CD8-positive, alpha-beta memory T cell (primary cell): Measurements from ENCODE around the gene SSU72. TPM values are rescaled to one million over a fixed set of nuclear protein-coding genes. Genes with fewer than 3 reads are reported as not detected.

Experiments used
- CTCF ChIA-PET: fragments of 350-600 bp; sonication (Branson Sonifier 250); formaldehyde crosslinking; loops from one replicate; lab custom pipeline; 2021; ENCODE audit warnings: antibody characterized with exemption; lab: Charles Lee
- POLR2A ChIA-PET: fragments of 350-600 bp; sonication (Branson Sonifier 250); formaldehyde crosslinking; loops from one replicate; lab custom pipeline; 2021; ENCODE audit warnings: antibody characterized with exemption; lab: Charles Lee
- DNase-seq, 5 donors: peaks; one replicate each; pipeline versions ENCODE4 v3.0.0 to v3.0.0-alpha.2; 2020 to 2022; ENCODE audit warnings: mixed read lengths in 1 of 5
- H3K27ac ChIP-seq: one replicate; pipeline ENCODE4 v1.7.0; 2013; ENCODE audit warnings: low read depth, mild to moderate bottlenecking, low read length, moderate library complexity
- H3K27me3 ChIP-seq: 2 replicates; pipeline ENCODE4 v1.7.0; 2013; ENCODE audit warnings: low read length, mild to moderate bottlenecking; ENCODE audit not compliant: insufficient read depth, poor library complexity, severe bottlenecking
- H3K36me3 ChIP-seq: 2 replicates; pipeline ENCODE4 v1.7.0; 2013; ENCODE audit warnings: mild to moderate bottlenecking, low read length, moderate library complexity; ENCODE audit not compliant: insufficient read depth
- H3K4me1 ChIP-seq: 2 replicates; pipeline ENCODE4 v1.7.0; 2013; ENCODE audit warnings: mild to moderate bottlenecking, low read length, moderate library complexity; ENCODE audit not compliant: insufficient read depth
- H3K4me3 ChIP-seq: 2 replicates; pipeline ENCODE4 v1.7.0; 2013; ENCODE audit warnings: mild to moderate bottlenecking, low read length
- H3K9me3 ChIP-seq: 2 replicates; pipeline ENCODE4 v1.7.0; 2013; ENCODE audit warnings: mild to moderate bottlenecking, low read length
- H3K27ac Mint-ChIP-seq, 8 donors: one replicate each; pipeline ENCODE4 v1.8.0; 2020 to 2021; ENCODE audit warnings: mixed read lengths in 8 of 8, mild to moderate bottlenecking in 6 of 8, inconsistent platforms in 3 of 8, moderate library complexity in 3 of 8
- H3K27me3 Mint-ChIP-seq, 2 donors: one replicate each; pipeline ENCODE4 v1.8.0; 2020 to 2021; ENCODE audit warnings: mixed read lengths in 2 of 2, mild to moderate bottlenecking in 1 of 2, moderate library complexity in 1 of 2
- H3K36me3 Mint-ChIP-seq, 3 donors: one replicate each; pipeline ENCODE4 v1.8.0; 2020 to 2021; ENCODE audit warnings: mixed read lengths in 3 of 3, inconsistent platforms in 1 of 3, mild to moderate bottlenecking in 1 of 3
- H3K4me1 Mint-ChIP-seq, 3 donors: one replicate each; pipeline ENCODE4 v1.8.0; 2020 to 2021; ENCODE audit warnings: mixed read lengths in 3 of 3, inconsistent platforms in 1 of 3, mild to moderate bottlenecking in 1 of 3
- H3K4me3 Mint-ChIP-seq, 7 donors: one replicate each; pipeline ENCODE4 v1.8.0; 2020 to 2021; ENCODE audit warnings: mixed read lengths in 7 of 7, mild to moderate bottlenecking in 6 of 7, moderate library complexity in 4 of 7, inconsistent platforms in 2 of 7
- H3K9me3 Mint-ChIP-seq, 5 donors: one replicate each; pipeline ENCODE4 v1.8.0; 2020 to 2022; ENCODE audit warnings: mixed read lengths in 5 of 5, mild to moderate bottlenecking in 3 of 5, moderate library complexity in 2 of 5, inconsistent platforms in 1 of 5
- polyA plus RNA-seq: library from polyadenylated mRNA; unstranded; fragments of 300-500 nt; fragmentation: Illumina TruSeq; gene quantifications from one replicate; pipeline ENCODE4 v1.2.3, GENCODE V29; 2021
- total RNA-seq, 2 experiments: library from RNA; stranded (reverse); gene quantifications; one replicate each; pipeline ENCODE4 v1.2.3, GENCODE V29; 2021

SSU72 gene
- total and polyA plus RNA-seq, 3 experiments from 2014 or later: 123 to 231 (median 128) TPM

GRCh38 chr1:1554926-1555915 is 19.4 kb downstream of the SSU72 start:
- Histone ChIP-seq H3K27me3 (no peaks in the 10 kb centered on the region), H3K4me3 (no peak overlapping the region), H3K9me3 (no peaks in the 10 kb centered on the region), H3K36me3 (no peaks in the 10 kb centered on the region), H3K4me1 (no peaks in the 10 kb centered on the region), H3K27ac (no peak overlapping the region)
- Mint-ChIP-seq H3K9me3 (no peaks in the 10 kb centered on the region), H3K4me1 (peaks cover 0 to 11% (median 4%) of the 10 kb centered on the region in 3 donors), H3K4me3 (no peak overlapping the region), H3K27ac (peak overlapping the region in 2 of 8 donors; percentile 66 to 69), H3K27me3 (no peaks in the 10 kb centered on the region), H3K36me3 (peaks cover 0 to 1% (median 0%) of the 10 kb centered on the region in 3 donors)
- ChIA-PET CTCF (no interaction called here), POLR2A (interaction anchor here (0.9 kb wide), 1 partner anchor 17 kb away, joined by 3 read pairs; no protein-coding TSS in a partner anchor)
- no peak for DNase-seq

- Histone ChIP-seq H3K9me3 (no peaks in the 10 kb centered on the region), H3K27me3 (no peaks in the 10 kb centered on the region), H3K4me1 (no peaks in the 10 kb centered on the region), H3K36me3 (no peaks in the 10 kb centered on the region), H3K27ac (no peak overlapping the region), H3K4me3 (no peak overlapping the region)
- ChIA-PET CTCF (no interaction called here), POLR2A (interaction anchor here (0.9 kb wide), 1 partner anchor 16 kb away, joined by 3 read pairs; no protein-coding TSS in a partner anchor)
- Mint-ChIP-seq H3K27ac (peak overlapping the region in 1 of 8 donors; percentile 69), H3K36me3 (peaks cover 0 to 1% (median 0%) of the 10 kb centered on the region in 3 donors), H3K4me3 (no peak overlapping the region), H3K4me1 (peaks cover 0 to 11% (median 4%) of the 10 kb centered on the region in 3 donors), H3K27me3 (no peaks in the 10 kb centered on the region), H3K9me3 (no peaks in the 10 kb centered on the region)
- DNase-seq: no peak
Measured at GRCh38 chr1:1554550-1554925, 20.1 kb downstream of the SSU72 start.

GRCh38 chr1:1553821-1554494 is 20.7 kb downstream of the SSU72 start:
- ChIA-PET CTCF (no interaction called here), POLR2A (interaction anchor here (0.6 to 0.9 kb wide), 2 partner anchors 15 to 323 kb away, joined by 3 to 4 read pairs; no protein-coding TSS in a partner anchor)
- Histone ChIP-seq H3K4me1 (no peaks in the 10 kb centered on the region), H3K36me3 (no peaks in the 10 kb centered on the region), H3K27me3 (no peaks in the 10 kb centered on the region), H3K27ac (no peak overlapping the region), H3K4me3 (no peak overlapping the region), H3K9me3 (no peaks in the 10 kb centered on the region)
- Mint-ChIP-seq H3K9me3 (no peaks in the 10 kb centered on the region), H3K4me3 (no peak overlapping the region), H3K27ac (peak overlapping the region in 2 of 8 donors; percentile 34 to 58), H3K27me3 (no peaks in the 10 kb centered on the region), H3K4me1 (peaks cover 0 to 11% (median 4%) of the 10 kb centered on the region in 3 donors), H3K36me3 (peaks cover 0 to 1% (median 0%) of the 10 kb centered on the region in 3 donors)
- DNase-seq: no peak

GRCh38 chr1:1552263-1552639 is 22.4 kb downstream of the SSU72 start:
- no peaks in the 10 kb centered on the region for H3K36me3 Mint-ChIP-seq
- no peak overlapping the region for H3K4me3 ChIP-seq
- no peaks in the 10 kb centered on the region for H3K4me1 ChIP-seq
- peaks cover 0 to 15% (median 4%) of the 10 kb centered on the region in 3 donors for H3K4me1 Mint-ChIP-seq
- H3K9me3 ChIP-seq: no peaks in the 10 kb centered on the region
- H3K4me3 Mint-ChIP-seq: no peak overlapping the region
- no peak overlapping the region for H3K27ac Mint-ChIP-seq
- no peaks in the 10 kb centered on the region for H3K27me3 Mint-ChIP-seq
- H3K9me3 Mint-ChIP-seq: no peaks in the 10 kb centered on the region
- no peak overlapping the region for H3K27ac ChIP-seq
- no peak for DNase-seq
- no peaks in the 10 kb centered on the region for H3K27me3 ChIP-seq
- H3K36me3 ChIP-seq: no peaks in the 10 kb centered on the region
- POLR2A ChIA-PET: no interaction called here
- CTCF ChIA-PET: no interaction called here

GRCh38 chr1:1551524-1552262 is 23.0 kb downstream of the SSU72 start:
- POLR2A ChIA-PET: no interaction called here
- Mint-ChIP-seq H3K4me3 (no peak overlapping the region), H3K27me3 (no peaks in the 10 kb centered on the region), H3K9me3 (no peaks in the 10 kb centered on the region), H3K36me3 (no peaks in the 10 kb centered on the region), H3K4me1 (peaks cover 0 to 15% (median 5%) of the 10 kb centered on the region in 3 donors), H3K27ac (peak overlapping the region in 3 of 8 donors; percentile 14 to 60 (median 50))
- no peaks in the 10 kb centered on the region for H3K36me3 ChIP-seq
- H3K9me3 ChIP-seq: no peaks in the 10 kb centered on the region
- H3K27me3 ChIP-seq: no peaks in the 10 kb centered on the region
- DNase-seq: no peak
- CTCF ChIA-PET: no interaction called here
- H3K4me3 ChIP-seq: no peak overlapping the region
- H3K4me1 ChIP-seq: no peaks in the 10 kb centered on the region
- H3K27ac ChIP-seq: no peak overlapping the region

- CTCF ChIA-PET: no interaction called here
Measured at GRCh38 chr1:1550591-1551432, 23.9 kb downstream of the SSU72 start.

GRCh38 chr1:1550087-1550486 is 24.6 kb downstream of the SSU72 start:
- no peak overlapping the region for H3K27ac ChIP-seq
- no peak overlapping the region for H3K27ac Mint-ChIP-seq
- H3K27me3 ChIP-seq: no peaks in the 10 kb centered on the region
- H3K27me3 Mint-ChIP-seq: no peaks in the 10 kb centered on the region
- ChIA-PET CTCF (no interaction called here), POLR2A (no interaction called here)
- H3K4me1 Mint-ChIP-seq: peaks cover 0 to 15% (median 5%) of the 10 kb centered on the region in 3 donors
- DNase-seq: no peak
- H3K4me3 Mint-ChIP-seq: no peak overlapping the region
- H3K9me3 ChIP-seq: no peaks in the 10 kb centered on the region
- H3K36me3 ChIP-seq: no peaks in the 10 kb centered on the region
- H3K36me3 Mint-ChIP-seq: no peaks in the 10 kb centered on the region
- no peaks in the 10 kb centered on the region for H3K4me1 ChIP-seq
- no peak overlapping the region for H3K4me3 ChIP-seq
- no peaks in the 10 kb centered on the region for H3K9me3 Mint-ChIP-seq

More at GRCh38 chr1:1550591-1551432, 23.9 kb downstream of the SSU72 start:
- H3K27me3 Mint-ChIP-seq: no peaks in the 10 kb centered on the region
- H3K36me3 Mint-ChIP-seq: no peaks in the 10 kb centered on the region
- H3K27ac Mint-ChIP-seq: no peak overlapping the region
- DNase-seq: no peak
- no peaks in the 10 kb centered on the region for H3K9me3 Mint-ChIP-seq
- Histone ChIP-seq H3K4me1 (no peaks in the 10 kb centered on the region), H3K36me3 (no peaks in the 10 kb centered on the region), H3K27ac (no peak overlapping the region), H3K4me3 (no peak overlapping the region), H3K27me3 (no peaks in the 10 kb centered on the region), H3K9me3 (no peaks in the 10 kb centered on the region)
- POLR2A ChIA-PET: interaction anchor here (0.5 kb wide), 1 partner anchor 79 kb away, joined by 3 read pairs; no protein-coding TSS in a partner anchor
- H3K4me1 Mint-ChIP-seq: peaks cover 0 to 15% (median 5%) of the 10 kb centered on the region in 3 donors
- H3K4me3 Mint-ChIP-seq: no peak overlapping the region
